Measurements from ENCODE around the gene H2BW1.
"Not testable (repeated sequence)": the region's sequence is repeated elsewhere in the genome, so short reads cannot be mapped to it uniquely, and the experiment has no call there.

DNA sequence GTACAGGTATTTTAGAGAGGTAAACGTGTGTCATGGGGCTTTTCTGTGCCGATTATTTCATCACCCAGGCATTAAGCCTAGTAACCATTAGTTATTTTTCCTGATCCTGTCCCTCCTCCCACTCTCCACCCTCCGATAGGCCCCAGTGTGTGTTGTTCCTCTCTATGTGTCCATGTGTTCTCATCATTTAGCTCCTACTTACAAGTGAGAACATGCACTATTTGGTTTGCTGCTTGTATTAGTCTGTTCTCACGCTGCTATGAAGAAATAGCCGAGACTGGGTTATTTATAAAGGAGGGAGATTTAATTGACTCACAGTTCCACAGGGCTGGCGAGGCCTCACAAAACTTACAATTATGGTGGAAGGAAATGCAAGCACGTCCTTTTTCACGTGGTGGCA, 2.1 kb upstream of the H2BW1 start:
- TF ChIP-seq POLR2A, TAF1, POLR2AphosphoS5, POU2F2 (IDR thresholded peaks at IDR 0.05; ENCODE audit: low read depth, low read length): not testable (repeated sequence)
